HG03354 (cell line): ENCODE measurements around the gene DGCR2.
"Not testable (repeated sequence)": the region's sequence is repeated elsewhere in the genome, so short reads cannot be mapped to it uniquely, and the experiment has no call there.

Experiments used
- ATAC-seq: cut with Tn5 transposase; IDR thresholded peaks from one replicate; pipeline ENCODE4 v1.9.1; 2021; ENCODE audit warnings: mild to moderate bottlenecking; ENCODE audit not compliant: unreplicated experiment, poor library complexity, severe bottlenecking

DGCR2 gene

DNA sequence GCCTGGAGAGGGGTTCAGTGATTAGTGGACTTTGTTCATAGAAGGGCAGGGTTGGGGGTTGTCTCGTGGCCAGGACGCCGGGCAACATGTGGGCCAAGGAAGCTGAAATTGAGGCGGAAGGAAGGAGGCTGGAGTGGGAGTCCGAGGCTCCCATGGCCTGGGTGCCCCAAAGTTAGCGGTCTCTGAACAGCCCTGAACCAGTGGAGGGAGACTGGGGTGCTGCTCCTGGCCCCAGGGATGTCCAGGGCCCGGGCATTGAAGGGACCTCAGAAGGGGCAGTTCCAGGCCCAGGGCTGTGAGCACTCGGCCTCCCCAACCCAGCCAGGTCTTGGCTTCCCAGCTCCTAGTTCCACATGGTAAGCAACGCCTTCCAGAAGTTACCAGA lies 126.9 kb downstream of the DGCR2 start:
- ATAC-seq: no peak

- ATAC-seq: no peak
These were observed 127.4 kb downstream of the DGCR2 start for GRCh38 chr22:18994701-18995326.

DNA sequence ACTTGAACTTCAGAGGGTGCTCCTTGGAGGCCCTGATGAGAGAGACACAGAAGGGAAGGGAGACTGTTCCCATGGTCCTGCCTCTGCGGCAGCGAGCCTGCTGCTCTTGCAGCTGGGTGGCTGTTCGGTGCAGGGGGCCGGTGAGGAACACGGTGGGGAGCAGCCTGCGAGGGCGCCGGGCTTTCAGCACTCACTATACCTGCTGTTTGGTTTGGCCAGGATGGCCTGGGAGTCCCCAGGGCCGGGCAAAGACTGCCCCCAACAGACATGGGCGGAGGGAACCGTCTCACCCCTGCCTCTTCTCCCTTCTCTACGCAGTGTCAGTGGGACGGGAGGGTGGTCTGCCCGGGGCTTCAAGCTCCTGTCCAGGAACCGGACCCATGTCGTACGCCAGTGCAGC lies 128.2 kb downstream of the DGCR2 start:
- no peak for ATAC-seq

DNA sequence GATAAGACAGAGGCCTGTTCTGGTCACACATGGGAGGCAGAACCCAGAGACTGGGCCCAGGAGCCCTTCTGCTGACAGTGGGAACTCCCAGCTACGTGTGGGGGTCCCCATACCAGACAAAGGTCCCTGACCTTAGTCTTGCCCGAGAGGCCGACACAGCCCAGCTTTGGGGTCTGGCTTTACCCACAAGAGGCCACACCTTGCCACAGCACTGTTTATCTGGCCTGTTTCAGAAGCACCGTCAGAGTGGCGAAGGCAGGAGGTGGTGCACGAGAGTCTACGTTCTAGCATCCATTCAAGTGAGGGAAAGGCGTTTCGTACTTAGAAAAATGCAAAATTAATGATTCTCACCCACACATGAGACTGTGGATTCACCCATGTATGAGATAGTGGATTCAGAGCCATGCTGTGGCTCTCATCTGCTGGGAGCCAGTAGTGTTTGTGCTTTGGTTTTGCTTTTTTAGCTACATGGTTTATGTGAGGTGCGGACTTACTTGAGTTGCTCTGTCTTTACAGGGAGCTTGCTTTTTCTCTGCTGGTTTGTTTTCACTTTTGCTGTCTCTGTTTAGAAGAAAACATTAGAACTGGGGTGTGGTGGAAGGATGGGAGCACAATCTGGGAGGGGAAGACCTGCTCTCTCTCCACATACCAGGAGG lies 129.5 kb downstream of the DGCR2 start:
- ATAC-seq: no peak

DNA sequence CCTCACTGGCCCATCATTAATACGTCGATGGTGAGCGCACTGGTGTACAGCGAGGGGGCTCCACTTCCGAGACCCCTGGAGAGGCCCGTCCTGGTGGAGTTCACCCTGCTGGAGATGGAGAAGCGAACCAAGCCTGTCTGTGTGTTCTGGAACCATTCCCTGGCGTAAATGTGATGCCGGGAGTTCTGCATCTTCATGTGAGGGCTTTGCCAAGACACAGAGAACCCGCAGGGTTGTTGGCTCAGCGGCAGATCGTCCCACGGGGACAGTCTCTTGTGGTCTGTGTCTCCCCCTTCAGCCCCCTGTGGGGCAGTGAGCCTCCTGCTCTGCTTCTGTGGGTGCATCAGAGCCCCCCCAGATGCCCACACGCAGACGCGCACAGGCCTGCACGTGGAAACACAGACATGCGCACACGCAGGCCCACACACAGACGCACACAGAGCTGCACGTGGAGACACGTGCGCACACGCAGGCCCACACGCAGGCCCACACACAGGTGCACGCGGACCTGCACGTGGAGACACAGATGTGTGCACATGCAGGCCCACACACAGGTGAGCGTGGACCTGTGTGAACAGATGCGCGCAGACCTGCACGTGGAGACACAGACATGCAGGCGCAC lies 130.3 kb downstream of the DGCR2 start:
- no peak for ATAC-seq

- ATAC-seq: no peak
These were observed 131.1 kb downstream of the DGCR2 start for GRCh38 chr22:18991138-18991432.

DNA sequence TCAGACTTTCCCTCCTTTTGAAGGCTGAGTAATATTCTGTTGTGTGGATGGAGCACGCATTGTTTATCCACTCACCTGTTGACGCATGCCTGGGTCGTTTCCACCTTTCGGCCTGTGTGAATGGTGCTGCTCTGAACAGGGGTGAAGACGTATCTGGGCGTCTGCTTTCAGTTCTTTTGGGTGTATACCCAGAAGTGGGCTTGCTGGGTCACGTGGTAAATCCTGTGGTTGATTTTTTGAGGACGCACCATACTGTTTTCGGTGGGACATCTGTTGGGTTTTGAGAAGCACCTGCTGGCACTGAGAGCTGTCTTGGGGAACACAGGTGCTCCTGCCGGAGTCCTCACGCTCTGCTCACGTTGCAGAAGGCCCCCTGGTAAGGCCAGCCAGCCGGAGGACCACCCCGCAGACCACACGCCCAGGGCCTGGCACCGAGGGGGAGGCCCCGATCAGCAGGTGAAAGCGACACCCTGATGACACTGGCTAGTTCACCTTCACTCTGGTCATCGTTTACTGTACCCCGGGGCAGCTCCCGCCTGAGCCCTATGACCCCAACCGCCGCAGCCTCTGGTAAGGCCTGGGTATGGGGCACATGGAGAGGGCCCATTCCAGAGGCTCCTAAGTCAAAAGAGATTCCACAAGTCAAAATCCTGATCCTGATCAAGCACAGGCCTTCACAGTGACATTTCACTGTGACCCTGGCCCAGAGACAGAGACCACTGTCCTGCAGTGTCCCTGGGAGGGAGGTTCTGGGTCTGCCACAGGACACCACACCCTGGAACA lies 131.7 kb downstream of the DGCR2 start:
- no peak for ATAC-seq

- ATAC-seq: no peak
These were observed 133.3 kb downstream of the DGCR2 start for GRCh38 chr22:18988958-18989357.

DNA sequence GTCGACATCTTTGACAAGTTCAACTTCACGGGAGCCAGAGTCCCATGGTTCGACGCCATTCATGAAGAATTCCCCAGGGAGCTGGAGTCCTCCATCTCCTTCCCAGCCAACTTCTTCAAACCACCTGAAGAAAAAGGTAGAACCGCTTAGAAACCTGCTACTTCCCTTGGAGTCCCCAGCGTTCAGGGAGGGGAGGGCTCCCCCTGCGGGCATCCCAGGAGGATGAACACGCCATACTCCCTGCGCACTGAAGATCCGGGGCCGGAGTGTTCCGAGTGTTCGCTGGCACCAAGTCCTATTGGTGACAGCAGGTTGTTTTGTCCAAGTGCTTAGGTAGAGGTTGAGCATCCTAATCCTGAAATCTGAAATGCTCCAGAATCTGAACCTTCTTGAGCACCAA lies 134.4 kb downstream of the DGCR2 start:
- ATAC-seq: no peak

GRCh38 chr22:18987114-18987513 lies 135.1 kb downstream of the DGCR2 start:
- not testable (repeated sequence) for ATAC-seq
